PC-9 (cell line): ENCODE results near the gene PSMC4. TPM values are rescaled to one million over a fixed set of nuclear protein-coding genes. Genes with fewer than 3 reads are reported as not detected.
A peak's percentile ranks its signal among the peaks of the same experiment; 100 is the strongest.

Experiments
- BruUV-seq: library from RNA; stranded (reverse); fragments of 400-500 nt; replicated peaks from 2 replicates; lab custom pipeline; 2021; lab: Mats Ljungman, UMichigan
- CTCF ChIA-PET: fragments of 300-600 bp; sonication (Branson Sonifier 250); formaldehyde crosslinking; loops from one replicate; lab custom pipeline; 2022; ENCODE audit warnings: antibody characterized with exemption; lab: Charles Lee
- POLR2A ChIA-PET: fragments of 300-600 bp; sonication (Branson Sonifier 250); formaldehyde crosslinking; loops from one replicate; lab custom pipeline; 2022; ENCODE audit warnings: antibody characterized with exemption; ENCODE audit not compliant: unreplicated experiment; lab: Charles Lee
- DNase-seq, 2 experiments: peaks; one replicate each; pipeline versions ENCODE4 v3.0.0 to v3.0.0-alpha.2; 2015 to 2022; ENCODE audit warnings: mixed read lengths in 1 of 2
- H2AFZ ChIP-seq: fragments of 200-600 bp; sonication (generic); 2 replicates; pipeline ENCODE4 v1.8.1; 2017; ENCODE audit warnings: antibody characterized with exemption
- H3F3A ChIP-seq: fragments of 200-600 bp; sonication (generic); 2 replicates; pipeline ENCODE4 v1.8.1; 2017; ENCODE audit warnings: antibody characterized with exemption, mild to moderate bottlenecking, low read depth; ENCODE audit not compliant: insufficient read depth
- H3K27ac ChIP-seq: fragments of 200-600 bp; sonication (generic); 2 replicates; pipeline ENCODE4 v1.6.1; 2016; ENCODE audit warnings: mixed run types
- H3K27me3 ChIP-seq: fragments of 200-600 bp; sonication (generic); 2 replicates; pipeline ENCODE4 v1.6.1; 2016; ENCODE audit warnings: low read depth, mixed run types; ENCODE audit not compliant: insufficient read depth
- H3K36me3 ChIP-seq: fragments of 200-600 bp; sonication (generic); 2 replicates; pipeline ENCODE4 v1.6.1; 2016; ENCODE audit warnings: low read depth, mixed run types
- H3K4me1 ChIP-seq: fragments of 200-600 bp; sonication (generic); replicated peaks from 2 replicates; pipeline ENCODE4 v1.6.1; 2016; ENCODE audit warnings: mixed run types; ENCODE audit not compliant: insufficient read depth
- H3K4me2 ChIP-seq: fragments of 200-600 bp; sonication (generic); 2 replicates; pipeline ENCODE4 v1.6.1; 2017; ENCODE audit warnings: mixed run types
- H3K4me3 ChIP-seq: fragments of 200-600 bp; sonication (generic); 2 replicates; pipeline ENCODE4 v1.6.1; 2016; ENCODE audit warnings: mixed run types
- H3K79me2 ChIP-seq: fragments of 200-600 bp; sonication (generic); 2 replicates; pipeline ENCODE4 v1.6.1; 2017; ENCODE audit warnings: low read depth, mixed run types
- H3K9me2 ChIP-seq: fragments of 200-600 bp; sonication (generic); 2 replicates; pipeline ENCODE4 v1.8.1; 2017; ENCODE audit warnings: mild to moderate bottlenecking; ENCODE audit not compliant: insufficient read depth
- H3K9me3 ChIP-seq: fragments of 200-600 bp; sonication (generic); 2 replicates; pipeline ENCODE4 v1.8.1; 2016; ENCODE audit warnings: low read depth; ENCODE audit not compliant: insufficient read depth
- H4K20me1 ChIP-seq: fragments of 200-600 bp; sonication (generic); 2 replicates; pipeline ENCODE4 v1.8.1; 2017; ENCODE audit not compliant: insufficient read depth
- EZH2 ChIP-seq: fragments of 200-600 bp; sonication (generic); IDR thresholded peaks from 2 replicates; pipeline ENCODE4 v1.8.0; 2017; ENCODE audit warnings: antibody characterized with exemption, low read depth
- intact Hi-C: fragments of 100-400 bp; cut with micrococcal nuclease; formaldehyde crosslinking; loops from one replicate; pipeline ENCODE4 v1.10.0; 2022; ENCODE audit not compliant: unreplicated experiment
- total RNA-seq: library from RNA; stranded (reverse); gene quantifications from 2 replicates; pipeline ENCODE4 v1.2.3, GENCODE V29; 2021
- TF ChIP-seq, protein P1 (sequence below): fragments of 200-600 bp; sonication (generic); conservative IDR thresholded peaks from 2 replicates; pipeline ENCODE4 v1.6.1; 2017; ENCODE audit warnings: mixed run types, antibody characterized with exemption, mild to moderate bottlenecking, moderate library complexity

Gene PSMC4
- total RNA-seq, 1 experiment from 2014 or later = 110 TPM

DNA sequence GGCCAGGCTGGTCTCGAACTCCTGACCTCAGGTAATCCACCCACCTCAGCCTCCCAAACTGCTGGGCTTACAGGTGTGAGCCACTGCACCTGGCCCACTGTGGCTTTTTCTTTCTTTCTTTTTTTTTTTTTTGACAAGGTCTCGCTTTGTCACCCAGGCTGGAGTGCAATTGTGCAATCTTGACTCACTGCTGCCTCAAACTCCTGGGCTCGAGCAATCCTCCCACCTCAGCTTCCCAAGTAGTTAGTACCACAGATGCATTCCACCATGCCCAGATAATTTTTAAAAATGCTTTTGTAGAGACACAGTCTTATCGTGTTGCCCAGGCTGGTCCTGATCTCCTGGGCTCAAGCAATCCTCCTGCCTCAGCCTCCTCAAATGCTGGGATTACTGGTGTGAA is 24.4 kb upstream of the PSMC4 start:
- no peaks in the 10 kb centered on the region for H4K20me1 ChIP-seq
- H3K9me2 ChIP-seq = no peaks in the 10 kb centered on the region
- H2AFZ ChIP-seq = no peak overlapping the region
- no peaks in the 10 kb centered on the region for H3K9me3 ChIP-seq
- BruUV-seq = no TSS peak
- no peak overlapping the region for H3K4me2 ChIP-seq
- no peak overlapping the region for H3K27ac ChIP-seq
- H3K4me3 ChIP-seq = no peak overlapping the region
- H3K36me3 ChIP-seq = no peaks in the 10 kb centered on the region
- ChIA-PET CTCF (no interaction called here), POLR2A (no interaction called here)
- no peaks in the 10 kb centered on the region for H3K27me3 ChIP-seq
- intact Hi-C loops = no loop called here
- DNase-seq = peak in 1 of 2 experiments; percentile 44
- peaks cover 10% of the 10 kb centered on the region; the same call in 1 of the 2 replicates for H3F3A ChIP-seq
- no peaks in the 10 kb centered on the region for H3K79me2 ChIP-seq
- TF ChIP-seq, protein P1, sequence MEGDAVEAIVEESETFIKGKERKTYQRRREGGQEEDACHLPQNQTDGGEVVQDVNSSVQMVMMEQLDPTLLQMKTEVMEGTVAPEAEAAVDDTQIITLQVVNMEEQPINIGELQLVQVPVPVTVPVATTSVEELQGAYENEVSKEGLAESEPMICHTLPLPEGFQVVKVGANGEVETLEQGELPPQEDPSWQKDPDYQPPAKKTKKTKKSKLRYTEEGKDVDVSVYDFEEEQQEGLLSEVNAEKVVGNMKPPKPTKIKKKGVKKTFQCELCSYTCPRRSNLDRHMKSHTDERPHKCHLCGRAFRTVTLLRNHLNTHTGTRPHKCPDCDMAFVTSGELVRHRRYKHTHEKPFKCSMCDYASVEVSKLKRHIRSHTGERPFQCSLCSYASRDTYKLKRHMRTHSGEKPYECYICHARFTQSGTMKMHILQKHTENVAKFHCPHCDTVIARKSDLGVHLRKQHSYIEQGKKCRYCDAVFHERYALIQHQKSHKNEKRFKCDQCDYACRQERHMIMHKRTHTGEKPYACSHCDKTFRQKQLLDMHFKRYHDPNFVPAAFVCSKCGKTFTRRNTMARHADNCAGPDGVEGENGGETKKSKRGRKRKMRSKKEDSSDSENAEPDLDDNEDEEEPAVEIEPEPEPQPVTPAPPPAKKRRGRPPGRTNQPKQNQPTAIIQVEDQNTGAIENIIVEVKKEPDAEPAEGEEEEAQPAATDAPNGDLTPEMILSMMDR = no peak
- peaks cover 29% of the 10 kb centered on the region for H3K4me1 ChIP-seq

GRCh38 chr19:39949026-39949747 is 21.8 kb upstream of the PSMC4 start:
- no peaks in the 10 kb centered on the region; the same call in 1 of the 2 replicates for H3K9me3 ChIP-seq
- intact Hi-C loops = no loop called here
- POLR2A ChIA-PET = interaction anchor here (0.8 kb wide), 1 partner anchor 21 kb away, joined by 5 read pairs; no protein-coding TSS in a partner anchor
- peaks cover 5% of the 10 kb centered on the region; the same call in 1 of the 2 replicates for H3F3A ChIP-seq
- DNase-seq = no peak
- H3K4me3 ChIP-seq = no peak overlapping the region
- no peak overlapping the region for H3K4me2 ChIP-seq
- TF ChIP-seq EZH2 = no peak
- TF ChIP-seq, protein P1 = no peak
- no peaks in the 10 kb centered on the region for H3K27me3 ChIP-seq
- H3K4me1 ChIP-seq = peaks cover 6% of the 10 kb centered on the region
- H3K36me3 ChIP-seq = no peaks in the 10 kb centered on the region
- no peaks in the 10 kb centered on the region for H4K20me1 ChIP-seq
- H2AFZ ChIP-seq = no peak overlapping the region
- CTCF ChIA-PET = no interaction called here
- no TSS peak for BruUV-seq
- no peak overlapping the region for H3K27ac ChIP-seq
- no peaks in the 10 kb centered on the region for H3K9me2 ChIP-seq
- H3K79me2 ChIP-seq = no peaks in the 10 kb centered on the region

GRCh38 chr19:39951065-39951650 is 19.8 kb upstream of the PSMC4 start:
- BruUV-seq = no TSS peak

More at GRCh38 chr19:39951065-39951650, 19.8 kb upstream of the PSMC4 start:
- H3K27me3 ChIP-seq = no peaks in the 10 kb centered on the region
- no peaks in the 10 kb centered on the region for H4K20me1 ChIP-seq
- CTCF ChIA-PET = no interaction called here
- intact Hi-C loops = no loop called here
- H3K36me3 ChIP-seq = no peaks in the 10 kb centered on the region
- H3K4me3 ChIP-seq = no peak overlapping the region
- H3K4me2 ChIP-seq = no peak overlapping the region
- no peaks in the 10 kb centered on the region for H3F3A ChIP-seq
- TF ChIP-seq EZH2 = no peak
- TF ChIP-seq, protein P1 = no peak
- no peaks in the 10 kb centered on the region for H3K4me1 ChIP-seq
- H3K27ac ChIP-seq = no peak overlapping the region
- POLR2A ChIA-PET = no interaction called here
- no peaks in the 10 kb centered on the region; the same call in 1 of the 2 replicates for H3K9me3 ChIP-seq
- H3K79me2 ChIP-seq = no peaks in the 10 kb centered on the region
- no peak for DNase-seq
- no peak overlapping the region for H2AFZ ChIP-seq
- H3K9me2 ChIP-seq = no peaks in the 10 kb centered on the region
